Activated CD8-positive, alpha-beta T cell treated with anti-CD3 and anti-CD28 coated beads for 36 hours (primary cell): ENCODE data around the gene ASAP2. TPM values are rescaled to one million over a fixed set of nuclear protein-coding genes. Genes with fewer than 3 reads are reported as not detected.

Experiments
- ATAC-seq: fragments of 200-7000 bp; cut with Tn5 transposase; one replicate; pipeline ENCODE4 v1.10.0; 2021; ENCODE audit warnings: mild to moderate bottlenecking, moderate library complexity
- CTCF ChIA-PET: fragments of 350-600 bp; sonication (Branson Sonifier 250); formaldehyde crosslinking; loops from one replicate; lab custom pipeline; 2021; ENCODE audit warnings: antibody characterized with exemption; lab: Charles Lee
- POLR2A ChIA-PET: fragments of 350-600 bp; sonication (Branson Sonifier 250); formaldehyde crosslinking; loops from one replicate; lab custom pipeline; 2021; ENCODE audit warnings: antibody characterized with exemption; lab: Charles Lee
- DNase-seq: peaks from one replicate; pipeline ENCODE4 v3.0.0-alpha.2; 2020
- H3K27ac Mint-ChIP-seq: one replicate; pipeline ENCODE4 v1.8.0; 2021; ENCODE audit warnings: mild to moderate bottlenecking, mixed read lengths
- H3K27me3 Mint-ChIP-seq: one replicate; pipeline ENCODE4 v1.8.0; 2021; ENCODE audit warnings: mixed read lengths
- H3K36me3 Mint-ChIP-seq: one replicate; pipeline ENCODE4 v1.8.0; 2021; ENCODE audit warnings: low read depth, mixed read lengths
- H3K4me1 Mint-ChIP-seq: one replicate; pipeline ENCODE4 v1.8.0; 2021; ENCODE audit warnings: low read depth, mixed read lengths
- H3K4me3 Mint-ChIP-seq: one replicate; pipeline ENCODE4 v1.8.0; 2021; ENCODE audit warnings: mild to moderate bottlenecking, moderate library complexity, mixed read lengths
- H3K9me3 Mint-ChIP-seq: one replicate; pipeline ENCODE4 v1.8.0; 2021; ENCODE audit warnings: mixed read lengths
- CTCF ChIP-seq: fragments of 200-600 bp; IDR thresholded peaks from one replicate; pipeline ENCODE4 v1.8.0; 2022; ENCODE audit warnings: antibody characterized with exemption, mild to moderate bottlenecking
- intact Hi-C: fragments of 100-400 bp; cut with micrococcal nuclease; formaldehyde crosslinking; loops from one replicate; pipeline ENCODE4 v1.10.0; 2022
- total RNA-seq, 2 experiments: library from RNA; stranded (reverse); gene quantifications; one replicate each; pipeline ENCODE4 v1.2.3, GENCODE V29; 2021

Gene ASAP2
- total RNA-seq, 2 experiments from 2014 or later = not detected

GRCh38 chr2:9234680-9235146 is 28.1 kb downstream of the ASAP2 start:
- DNase-seq = no peak
- no peaks in the 10 kb centered on the region for H3K4me1 Mint-ChIP-seq
- H3K9me3 Mint-ChIP-seq = no peaks in the 10 kb centered on the region
- peaks cover 9% of the 10 kb centered on the region for H3K27me3 Mint-ChIP-seq
- no peak for ATAC-seq
- no peak for TF ChIP-seq CTCF
- ChIA-PET CTCF (interaction anchor here (1.0 kb wide), 1 partner anchor 749 kb away, joined by 3 read pairs; no protein-coding TSS in a partner anchor), POLR2A (interaction anchor here (1.3 kb wide), 1 partner anchor 29 kb away, joined by 3 read pairs; the partner anchor contains the start of gene ASAP2)
- H3K4me3 Mint-ChIP-seq = no peak overlapping the region
- H3K27ac Mint-ChIP-seq = no peak overlapping the region
- no peaks in the 10 kb centered on the region for H3K36me3 Mint-ChIP-seq
- intact Hi-C loops = no loop called here

- Mint-ChIP-seq H3K27me3 (peaks cover 8% of the 10 kb centered on the region), H3K27ac (no peak overlapping the region), H3K4me1 (no peaks in the 10 kb centered on the region), H3K4me3 (no peak overlapping the region), H3K36me3 (no peaks in the 10 kb centered on the region), H3K9me3 (no peaks in the 10 kb centered on the region)
- ChIA-PET POLR2A (interaction anchor here (1.3 kb wide), 1 partner anchor 29 kb away, joined by 3 read pairs; the partner anchor contains the start of gene ASAP2), CTCF (interaction anchor here (1.0 kb wide), 1 partner anchor 749 kb away, joined by 3 read pairs; no protein-coding TSS in a partner anchor)
- intact Hi-C loops = no loop called here
- no peak for DNase-seq
- TF ChIP-seq CTCF = no peak
- no peak for ATAC-seq
Measured at GRCh38 chr2:9235147-9236044, 28.8 kb downstream of the ASAP2 start.

- DNase-seq = no peak
- ATAC-seq = no peak
- H3K27ac Mint-ChIP-seq = no peak overlapping the region
- CTCF ChIA-PET = interaction anchor here (0.7 kb wide), 1 partner anchor 1533 kb away, joined by 3 read pairs; no protein-coding TSS in a partner anchor
- intact Hi-C loops = no loop called here
- no peaks in the 10 kb centered on the region for H3K4me1 Mint-ChIP-seq
- H3K4me3 Mint-ChIP-seq = no peak overlapping the region
- no peaks in the 10 kb centered on the region for H3K9me3 Mint-ChIP-seq
- no peak for TF ChIP-seq CTCF
- peaks cover 8% of the 10 kb centered on the region for H3K27me3 Mint-ChIP-seq
- POLR2A ChIA-PET = no interaction called here
- no peaks in the 10 kb centered on the region for H3K36me3 Mint-ChIP-seq
Measured at GRCh38 chr2:9236045-9236344, 29.4 kb downstream of the ASAP2 start.

- Mint-ChIP-seq H3K27me3 (peaks cover 8% of the 10 kb centered on the region), H3K36me3 (no peaks in the 10 kb centered on the region), H3K9me3 (no peaks in the 10 kb centered on the region), H3K4me1 (no peaks in the 10 kb centered on the region), H3K27ac (no peak overlapping the region), H3K4me3 (no peak overlapping the region)
- ATAC-seq (no peak), DNase-seq (no peak)
- intact Hi-C loops = no loop called here
- CTCF ChIA-PET = interaction anchor here (0.7 kb wide), 1 partner anchor 1532 kb away, joined by 3 read pairs; no protein-coding TSS in a partner anchor
- no peak for TF ChIP-seq CTCF
- POLR2A ChIA-PET = no interaction called here
Measured at GRCh38 chr2:9236867-9237266, 30.3 kb downstream of the ASAP2 start.

GRCh38 chr2:9237831-9238230 is 31.2 kb downstream of the ASAP2 start:
- Mint-ChIP-seq H3K4me1 (no peaks in the 10 kb centered on the region), H3K27ac (no peak overlapping the region)

More at GRCh38 chr2:9237831-9238230, 31.2 kb downstream of the ASAP2 start:
- H3K36me3 Mint-ChIP-seq = no peaks in the 10 kb centered on the region
- intact Hi-C loops = no loop called here
- H3K9me3 Mint-ChIP-seq = no peaks in the 10 kb centered on the region
- H3K27me3 Mint-ChIP-seq = peaks cover 8% of the 10 kb centered on the region
- ChIA-PET POLR2A (no interaction called here), CTCF (no interaction called here)
- ATAC-seq (no peak), DNase-seq (no peak)
- TF ChIP-seq CTCF = no peak
- H3K4me3 Mint-ChIP-seq = no peak overlapping the region
